HG03064 (cell line): Measurements from ENCODE around the gene TRA2B.
"Not testable (repeated sequence)": the region's sequence is repeated elsewhere in the genome, so short reads cannot be mapped to it uniquely, and the experiment has no call there.

Source experiments
- ATAC-seq: cut with Tn5 transposase; IDR thresholded peaks from one replicate; pipeline ENCODE4 v1.9.1; 2021; ENCODE audit warnings: low read depth; ENCODE audit not compliant: unreplicated experiment

The TRA2B gene

DNA sequence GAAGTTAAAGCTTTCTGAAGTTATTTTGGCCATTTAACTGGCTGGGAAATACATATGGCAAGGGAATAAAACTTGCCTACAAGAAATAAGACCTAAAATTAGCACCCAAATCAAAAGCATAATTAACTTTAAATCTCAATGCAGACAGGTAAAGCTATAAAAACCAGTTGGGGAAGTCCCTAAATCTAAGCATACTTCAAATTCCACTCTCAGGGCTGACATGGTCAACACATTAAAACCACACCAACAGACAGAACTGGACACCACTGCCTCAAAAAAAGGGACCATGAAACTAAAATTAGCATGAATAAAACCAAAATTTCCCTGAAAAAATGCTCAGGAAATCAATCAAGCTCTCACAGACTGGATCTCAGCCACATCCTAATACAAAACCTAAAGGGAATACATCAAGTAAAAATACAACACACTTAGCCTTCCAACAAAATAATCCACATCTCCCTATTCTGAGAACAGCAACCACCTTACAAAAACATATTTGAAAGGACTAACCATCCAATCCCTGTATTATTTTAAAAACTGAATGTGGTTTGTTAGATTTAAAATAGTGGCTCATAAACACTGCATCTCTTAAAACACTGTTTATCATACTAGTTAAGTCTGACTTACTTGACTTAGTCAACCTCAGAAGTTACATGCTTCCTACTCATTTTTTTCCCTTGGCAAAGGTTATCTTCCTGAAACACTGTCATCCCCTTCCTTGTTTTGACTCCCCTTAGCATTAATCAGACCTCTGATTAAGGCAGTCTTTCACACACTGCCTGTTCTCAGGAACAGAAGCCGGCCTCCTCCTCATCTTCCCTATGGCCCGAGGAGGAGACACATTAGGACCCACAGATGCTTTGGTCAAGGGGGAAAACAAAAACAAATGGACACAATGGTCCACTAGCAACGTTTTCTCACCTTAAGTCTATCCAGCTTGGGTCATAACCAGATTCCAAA lies 8.3 kb downstream of the TRA2B start:
- no peak for ATAC-seq

DNA sequence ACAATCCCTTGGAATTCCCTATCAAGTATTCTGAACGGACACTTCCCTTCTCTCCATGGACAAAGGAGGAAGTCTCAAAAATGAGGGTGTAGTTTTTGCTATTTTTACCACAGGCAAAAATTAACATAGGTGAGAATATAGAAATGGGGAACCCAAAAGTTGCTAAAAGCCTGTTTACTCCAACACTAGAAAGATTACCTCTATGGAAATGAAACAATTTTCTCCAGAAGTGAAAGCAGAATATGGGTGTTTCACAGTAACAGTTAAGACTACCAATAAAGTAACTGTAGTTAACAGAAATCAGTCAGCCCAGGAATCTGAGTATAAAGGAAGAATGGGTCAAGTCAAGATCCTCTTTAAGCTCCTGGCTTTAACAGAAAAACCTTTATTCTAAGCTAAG lies 9.3 kb downstream of the TRA2B start:
- no peak for ATAC-seq

DNA sequence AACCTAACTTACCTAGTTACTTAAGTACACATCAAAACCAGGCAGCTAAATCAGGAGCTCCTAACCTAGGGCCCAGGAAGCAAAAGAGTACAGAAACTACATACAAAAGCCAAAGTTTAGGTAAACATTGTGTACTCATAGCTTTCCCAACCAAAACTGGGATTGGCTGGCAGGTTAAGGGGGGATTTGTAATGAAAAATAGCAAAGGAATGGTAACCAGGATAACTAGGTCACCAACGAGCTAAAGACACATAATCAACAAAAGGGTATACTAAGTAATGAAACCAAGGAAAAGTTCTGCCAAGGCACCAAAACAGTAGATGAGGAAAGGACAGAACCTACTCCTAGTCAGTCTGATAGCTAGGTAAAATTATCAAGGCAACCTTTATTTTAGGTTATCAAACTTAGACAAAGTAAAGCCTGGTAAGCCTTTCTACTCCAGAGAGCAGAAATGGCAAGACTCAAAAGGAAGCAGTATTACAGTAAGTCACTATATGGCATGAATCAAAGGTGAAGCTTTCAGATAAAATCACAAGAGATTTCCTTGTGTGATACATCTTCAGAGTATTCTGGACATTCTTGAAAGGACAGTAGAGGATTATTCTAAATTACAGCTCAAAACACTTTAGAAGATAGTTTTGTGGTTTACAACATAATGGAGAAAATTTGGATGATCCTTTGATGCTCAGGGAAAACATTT lies 10.2 kb downstream of the TRA2B start:
- no peak for ATAC-seq

DNA sequence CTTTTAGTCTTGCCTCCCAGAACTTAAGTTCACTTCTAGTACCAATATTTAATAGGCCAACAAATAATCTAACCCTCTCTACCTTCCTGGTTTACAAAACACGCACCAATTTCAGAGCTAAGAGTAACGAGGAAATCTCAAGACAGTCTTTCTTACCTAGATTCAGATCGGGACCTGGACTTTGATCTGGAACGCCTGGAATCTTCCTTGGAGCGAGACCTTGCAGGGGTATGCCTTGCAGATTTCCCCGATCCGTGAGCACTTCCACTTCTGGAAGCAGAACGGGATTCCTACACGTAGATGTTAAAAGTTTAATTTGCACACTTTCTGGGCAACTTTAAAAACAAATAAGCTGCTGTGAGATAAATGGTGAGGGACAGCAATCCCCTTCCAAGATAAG lies 11.4 kb downstream of the TRA2B start:
- ATAC-seq = no peak

DNA sequence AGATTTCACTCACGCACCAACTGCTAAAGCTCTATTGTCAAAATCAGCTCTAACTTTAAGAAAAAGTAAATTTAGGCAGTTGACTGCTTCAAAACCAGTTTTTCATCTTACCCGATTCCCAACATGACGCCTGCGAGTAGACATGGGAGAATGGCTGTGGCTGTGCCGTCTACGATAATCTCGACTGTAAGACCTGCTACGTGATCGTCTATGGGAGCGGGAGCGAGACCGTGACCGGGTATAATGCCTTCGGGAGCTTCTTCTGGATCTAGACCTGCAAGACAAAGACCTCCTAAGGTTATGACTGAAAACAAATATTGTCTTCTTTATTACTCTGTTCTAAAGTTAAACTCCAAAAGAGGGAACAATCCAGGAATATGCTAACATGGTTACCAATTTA lies 12.5 kb downstream of the TRA2B start:
- ATAC-seq = no peak

DNA sequence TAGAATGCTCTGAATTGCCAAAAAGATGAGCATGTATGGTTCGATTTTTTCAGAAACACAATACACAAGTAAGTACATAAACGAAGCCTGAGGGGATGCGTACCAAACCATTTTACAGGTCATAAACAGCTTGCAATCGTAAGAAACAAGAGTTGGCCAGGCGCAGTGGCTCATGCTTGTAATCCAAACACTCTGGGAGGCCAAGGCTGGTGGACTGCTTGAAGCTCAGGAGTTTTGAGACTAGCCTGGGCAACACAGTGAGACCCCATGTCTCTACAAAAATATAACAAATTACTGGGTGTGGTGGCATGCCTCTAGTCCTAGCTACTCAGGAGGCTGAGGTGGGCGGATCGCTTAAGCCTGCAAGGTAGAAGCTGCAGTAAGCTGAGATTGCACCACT lies 13.4 kb downstream of the TRA2B start:
- ATAC-seq = no peak

DNA sequence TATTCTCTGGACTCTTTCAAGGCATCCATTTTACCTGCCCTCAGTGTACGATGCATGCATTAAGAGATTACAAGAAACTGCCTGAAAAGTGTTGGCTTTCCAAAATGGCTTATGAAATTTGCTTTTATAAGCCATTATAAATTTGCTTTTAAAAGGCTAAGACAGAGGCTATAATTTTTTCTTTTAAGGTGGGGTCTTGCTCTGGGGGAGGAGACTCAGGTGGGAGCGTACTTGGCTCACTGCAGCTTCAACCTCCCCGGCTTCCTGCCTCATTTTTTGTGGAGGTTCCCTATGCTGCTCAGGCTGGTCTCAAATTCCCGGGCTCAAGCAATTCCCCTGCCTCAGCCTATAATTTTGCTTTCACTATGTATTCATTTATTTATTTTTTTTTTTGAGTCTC lies 17.6 kb downstream of the TRA2B start:
- ATAC-seq = no peak

DNA sequence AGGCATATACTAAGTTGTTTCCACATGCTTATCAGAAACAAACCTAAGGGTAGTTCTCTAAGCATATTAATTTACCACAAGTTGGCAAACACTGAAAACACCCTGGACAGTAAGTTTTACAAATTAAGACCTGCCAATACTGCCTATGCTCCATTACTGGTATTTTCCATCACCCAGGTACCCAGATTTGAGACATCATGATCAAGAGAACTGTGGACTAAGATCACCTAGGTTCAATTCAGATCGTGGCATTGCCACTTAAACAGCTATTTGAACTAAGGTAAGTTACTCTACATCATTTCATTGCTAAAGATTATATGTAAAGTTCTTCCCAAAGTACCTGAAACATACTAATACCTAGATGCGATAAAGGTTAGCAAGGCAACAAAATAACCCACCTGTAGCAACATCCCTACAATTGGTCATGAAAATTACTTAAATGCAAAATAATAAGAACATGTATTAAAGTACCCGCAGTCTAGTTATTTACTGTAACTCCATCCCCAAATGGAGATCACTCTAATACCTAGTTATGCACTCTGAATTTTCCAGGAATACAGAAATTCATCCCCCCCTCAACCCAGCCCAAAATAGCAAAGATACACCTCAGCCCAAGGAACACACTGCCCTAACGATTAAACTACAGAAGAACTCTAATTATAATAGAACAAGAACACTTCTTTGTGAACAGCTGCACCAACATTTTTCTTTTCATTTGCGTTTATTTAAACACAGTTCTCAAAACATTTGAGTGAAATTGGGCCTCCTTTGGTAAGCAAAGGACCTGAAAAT lies 21.6 kb downstream of the TRA2B start:
- ATAC-seq = no peak

DNA sequence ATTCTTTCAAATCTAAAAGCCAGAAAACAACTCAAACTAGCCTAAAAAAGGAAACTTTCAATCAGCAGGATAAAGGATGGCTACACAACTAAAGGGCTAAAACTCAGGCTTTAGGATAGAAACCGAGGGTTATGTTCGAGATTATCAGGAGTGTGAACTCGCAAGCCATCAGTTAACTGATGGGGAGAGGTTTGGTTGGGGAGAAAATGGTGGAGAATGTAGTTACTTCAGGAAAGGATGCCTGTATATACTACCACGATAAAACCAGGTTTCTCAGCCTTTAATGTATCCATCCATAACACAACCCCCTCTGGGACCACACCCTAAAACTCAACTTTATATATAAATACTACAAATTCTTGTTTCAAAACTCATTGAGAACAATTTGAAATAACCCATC lies 22.2 kb downstream of the TRA2B start:
- ATAC-seq = no peak

DNA sequence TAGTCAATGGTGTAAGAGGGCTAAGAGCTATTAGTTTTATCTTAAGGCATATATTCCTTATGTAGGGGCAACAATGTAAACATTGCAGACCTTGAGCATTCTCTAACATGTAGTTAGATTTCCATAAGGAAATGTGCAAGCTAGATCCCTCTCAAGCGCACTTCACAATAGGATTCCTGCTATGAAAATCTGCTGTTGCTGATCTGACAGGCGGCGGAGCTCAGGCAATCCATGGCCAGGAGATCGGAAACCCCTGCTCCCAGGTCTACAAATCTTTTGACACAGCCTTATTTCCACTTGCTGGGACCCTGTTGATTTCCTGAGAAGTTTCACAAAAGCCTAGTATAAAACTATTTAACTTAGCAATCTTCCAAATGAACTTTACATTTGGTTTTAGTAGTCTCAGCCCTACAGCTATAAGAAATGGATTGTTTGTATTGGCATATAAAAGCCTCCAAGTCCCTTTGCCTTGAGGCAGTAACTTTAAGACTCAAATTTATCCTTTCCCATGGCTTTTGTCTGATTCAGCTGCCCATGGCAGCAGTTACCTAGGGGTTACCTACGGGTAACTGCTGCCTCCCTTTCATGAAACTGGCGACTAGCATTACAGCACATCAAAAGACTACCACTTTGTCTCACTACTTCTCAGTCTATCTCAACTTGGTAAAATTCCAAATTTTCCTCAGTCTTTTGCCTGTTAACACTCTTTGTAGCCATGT lies 22.7 kb downstream of the TRA2B start:
- no peak for ATAC-seq

DNA sequence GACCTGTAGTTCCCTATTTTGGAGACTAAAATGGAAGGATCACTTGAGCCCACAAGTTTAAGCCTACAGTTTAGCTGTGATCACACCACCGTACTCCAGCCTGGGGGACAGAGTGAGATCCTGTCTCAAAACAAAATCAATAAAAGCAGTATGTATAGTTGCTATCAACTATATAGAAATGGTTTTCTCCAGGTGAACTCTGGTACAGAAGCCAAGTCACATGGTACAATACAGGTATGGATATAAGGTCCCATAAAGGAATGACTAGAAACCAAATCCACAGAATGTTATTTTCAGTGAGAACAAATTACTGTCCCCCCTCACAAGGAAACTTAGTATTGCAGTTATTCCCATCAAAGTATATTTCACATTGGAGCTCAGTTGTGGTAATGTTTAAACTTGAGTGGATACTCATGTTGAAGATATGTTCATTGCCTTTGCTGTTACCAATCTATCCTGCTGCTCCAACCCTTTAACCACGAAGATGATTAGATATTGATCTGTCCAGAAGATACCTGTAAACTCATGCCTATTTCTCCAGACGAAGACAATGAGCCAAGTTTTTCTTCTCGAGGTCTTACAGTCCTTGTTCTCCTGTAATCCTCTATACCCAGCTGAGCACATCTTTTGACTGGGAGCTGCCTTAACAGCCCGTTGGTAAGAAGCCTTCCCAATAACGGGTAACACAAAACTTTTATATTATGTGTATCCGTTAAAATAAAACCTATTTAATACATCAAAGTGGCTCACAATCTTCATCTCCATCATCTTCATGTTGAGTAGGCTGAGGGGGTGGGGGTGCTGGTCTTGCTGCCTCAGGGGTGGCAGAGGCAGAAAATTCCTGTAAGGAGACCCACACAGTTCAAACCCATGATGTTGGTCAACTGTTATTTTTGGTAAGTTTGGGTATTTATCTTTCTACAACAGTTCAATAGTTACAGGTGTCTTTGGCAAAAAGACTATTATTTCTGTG lies 24.6 kb downstream of the TRA2B start:
- no peak for ATAC-seq

DNA sequence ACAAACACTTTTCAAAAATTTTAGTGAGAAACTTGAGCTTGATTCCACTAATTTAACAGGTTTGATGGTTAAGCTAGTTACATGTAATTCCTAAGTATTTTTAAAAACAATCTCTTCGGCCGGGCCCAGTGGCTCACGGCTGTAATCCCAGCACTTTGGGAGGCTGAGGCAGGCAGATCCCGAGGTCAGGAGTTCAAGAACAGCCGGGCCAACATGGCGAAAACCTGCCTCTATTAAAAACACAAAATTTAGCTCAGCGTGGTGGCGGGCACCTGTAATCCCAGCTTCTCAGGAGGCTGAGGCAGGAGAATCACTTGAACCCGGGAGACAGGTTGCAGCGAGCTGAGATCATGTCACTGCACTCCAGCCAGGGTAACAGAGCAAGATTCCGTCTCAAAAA lies 25.3 kb downstream of the TRA2B start:
- ATAC-seq = no peak

DNA sequence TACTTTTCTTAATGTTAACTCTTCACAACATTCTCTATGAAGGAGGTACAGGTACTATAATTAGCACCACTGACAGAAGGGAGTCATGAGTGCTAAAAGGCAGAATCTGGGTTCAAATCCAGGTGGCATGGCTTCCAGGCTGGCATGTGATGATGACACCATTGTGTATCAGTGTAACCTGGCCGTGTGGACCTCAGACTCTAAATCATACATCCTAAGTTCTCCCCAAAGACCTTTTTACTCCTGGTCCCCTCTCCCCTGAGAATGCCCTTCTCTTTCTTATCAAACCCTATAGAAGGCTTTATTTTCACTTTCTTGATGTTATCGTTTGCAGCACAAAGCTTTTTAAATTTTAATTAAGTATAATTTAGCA lies 26.8 kb downstream of the TRA2B start:
- not testable (repeated sequence) for ATAC-seq

DNA sequence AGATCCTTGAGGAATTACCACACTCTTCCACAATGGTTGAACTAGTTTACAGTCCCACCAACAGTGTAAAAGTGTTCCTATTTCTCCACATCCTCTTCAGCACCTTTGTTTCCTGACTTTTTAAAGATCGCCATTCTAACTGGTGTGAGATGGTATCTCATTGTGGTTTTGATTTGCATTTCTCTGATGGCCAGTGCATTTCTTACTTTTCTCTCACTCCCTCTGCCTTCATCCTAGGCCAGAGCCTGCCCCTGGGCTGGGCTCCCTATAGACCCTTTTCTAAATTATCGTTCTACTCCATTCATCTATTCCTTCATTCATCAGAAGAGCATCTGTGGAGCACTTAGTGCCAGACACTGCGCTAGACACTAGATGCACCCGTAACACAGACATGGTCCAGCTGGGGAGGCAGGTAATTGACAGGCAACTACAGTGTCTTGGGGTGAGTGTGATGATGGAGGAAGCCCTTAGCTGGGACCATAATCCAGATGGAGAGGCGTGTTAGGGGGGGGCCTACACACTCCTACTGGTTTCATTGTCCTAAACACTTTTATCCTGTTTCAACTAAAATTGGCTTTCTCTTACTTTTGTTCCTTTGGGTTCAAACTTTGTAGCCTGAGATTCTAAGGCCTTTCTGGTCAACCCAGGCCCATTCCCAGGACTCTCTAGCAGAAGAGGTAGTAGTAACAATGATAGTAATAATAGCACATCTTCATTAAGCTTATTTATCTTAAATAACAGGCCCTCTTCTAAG lies 27.3 kb downstream of the TRA2B start:
- not testable (repeated sequence) for ATAC-seq

DNA sequence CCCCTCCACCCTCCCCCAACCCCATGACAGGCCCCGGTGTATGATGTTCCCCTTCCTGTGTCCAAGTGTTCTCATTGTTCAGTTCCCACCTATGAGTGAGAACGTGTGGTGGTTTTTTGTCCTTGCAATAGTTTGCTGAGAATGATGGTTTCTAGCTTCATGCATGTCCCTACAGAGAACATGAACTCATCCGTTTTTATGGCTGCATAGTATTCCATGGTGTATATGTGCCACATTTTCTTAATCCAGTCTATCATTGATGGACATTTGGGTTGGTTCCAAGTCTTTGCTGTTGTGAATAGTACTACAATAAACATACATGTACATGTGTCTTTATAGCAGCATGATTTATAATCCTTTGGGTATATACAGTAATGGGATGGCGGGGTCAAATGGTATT lies 27.9 kb downstream of the TRA2B start:
- not testable (repeated sequence) for ATAC-seq

DNA sequence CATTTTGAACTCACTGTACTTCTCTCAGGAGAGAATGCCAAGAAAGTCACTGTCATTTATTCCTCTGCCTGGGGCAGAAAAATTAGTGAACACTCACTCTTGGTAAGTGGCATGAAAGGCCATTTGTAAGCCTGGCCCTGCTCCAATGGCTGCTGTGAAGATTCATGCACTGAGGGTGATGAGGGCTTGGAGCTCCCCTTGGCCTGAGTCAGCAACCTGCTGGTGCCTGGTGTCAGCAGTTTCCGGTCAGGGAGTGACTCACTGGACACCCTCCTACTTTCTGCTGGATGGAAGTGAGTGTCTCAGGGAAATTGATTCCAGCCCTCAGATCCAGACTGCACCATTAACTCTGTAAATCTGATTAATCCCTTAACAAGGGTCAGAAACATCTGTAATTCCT lies 37.6 kb downstream of the TRA2B start:
- no peak for ATAC-seq

DNA sequence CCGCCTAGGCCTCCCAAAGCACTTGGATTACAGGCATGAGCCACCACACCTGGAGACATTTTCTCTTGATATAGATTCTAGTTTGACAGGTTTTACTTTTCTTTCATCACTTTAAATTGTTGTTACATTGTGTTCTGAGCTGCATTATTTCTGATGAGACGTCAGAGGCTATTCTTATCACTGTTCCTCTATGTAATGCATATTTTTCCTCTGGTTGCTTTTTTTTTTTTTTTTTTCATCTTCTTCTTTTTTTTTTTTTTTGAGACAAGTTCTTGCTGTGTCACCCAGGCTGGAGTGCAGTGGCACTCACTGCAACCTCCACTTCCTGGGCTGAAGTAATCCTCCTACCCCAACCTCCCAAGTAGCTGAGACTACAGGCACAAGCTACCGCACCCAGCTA lies 41.2 kb downstream of the TRA2B start:
- no peak for ATAC-seq

DNA sequence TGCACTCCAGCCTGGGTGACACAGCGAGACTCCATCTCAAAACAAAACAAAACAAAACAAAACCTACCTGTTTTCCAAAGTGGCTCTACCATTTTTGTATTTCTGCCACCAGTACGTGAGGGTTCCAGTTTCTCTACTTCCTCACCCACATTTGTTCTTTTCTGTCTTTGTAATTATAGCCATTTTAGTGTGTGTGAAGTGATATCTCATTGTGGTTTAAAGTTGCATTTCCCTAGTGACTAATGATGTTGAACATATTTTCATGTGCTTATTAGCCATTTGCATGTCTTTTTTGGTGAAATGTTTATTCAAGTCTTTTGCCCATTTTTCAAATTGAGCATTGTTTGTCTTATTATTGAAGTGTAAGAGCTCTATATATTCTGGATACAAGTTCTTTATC lies 50.7 kb downstream of the TRA2B start:
- ATAC-seq = no peak

DNA sequence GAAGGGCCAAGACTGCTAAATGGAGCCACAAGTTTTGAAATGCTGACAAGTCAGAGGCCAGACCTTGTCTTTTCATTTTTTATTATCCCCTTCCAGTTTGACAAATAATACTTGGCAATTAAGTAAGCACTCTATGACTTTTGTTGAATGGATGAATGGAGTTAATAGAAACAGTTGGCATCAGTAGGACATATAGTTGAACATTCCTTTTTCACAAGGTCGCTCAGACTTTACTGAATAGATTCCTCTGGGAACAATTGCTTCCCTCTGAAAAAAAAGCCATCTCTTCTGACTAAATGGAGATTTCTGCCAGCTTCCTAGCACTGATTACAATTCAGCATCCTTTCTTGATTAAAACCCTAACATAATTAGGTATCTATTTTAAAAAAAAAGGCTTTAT lies 53.2 kb downstream of the TRA2B start:
- ATAC-seq = no peak
